GM12865 (cell line): ENCODE results near the gene SIM2.

Experiments used
- DNase-seq: peaks from one replicate; pipeline ENCODE4 v3.0.0; 2010; ENCODE audit warnings: low read depth
- H3K4me3 ChIP-seq: 2 replicates; pipeline ENCODE4 v1.5.1; 2011; ENCODE audit warnings: mild to moderate bottlenecking, low read depth, low read length, control low read depth
- CTCF ChIP-seq: IDR thresholded peaks from 2 replicates; pipeline ENCODE4 v1.5.1; 2011; ENCODE audit warnings: low read length, control low read depth, low read depth, inconsistent platforms; ENCODE audit not compliant: insufficient read depth; ENCODE audit errors: missing control alignments

Gene SIM2

GRCh38 chr21:36773995-36774394 lies 75.1 kb downstream of the SIM2 start:
- no peak overlapping the region for H3K4me3 ChIP-seq
- TF ChIP-seq CTCF, result no peak
- no peak for DNase-seq

- no peak for DNase-seq
- TF ChIP-seq CTCF, result no peak
- no peak overlapping the region for H3K4me3 ChIP-seq
Observed at GRCh38 chr21:36776981-36777617, 78.2 kb downstream of the SIM2 start.

- TF ChIP-seq CTCF, result no peak
- DNase-seq, result no peak
- no peak overlapping the region for H3K4me3 ChIP-seq
Observed at GRCh38 chr21:36780861-36781260, 81.9 kb downstream of the SIM2 start.

- no peak for TF ChIP-seq CTCF
- no peak for DNase-seq
- H3K4me3 ChIP-seq, result no peak overlapping the region
Observed at GRCh38 chr21:36783612-36784374, 84.9 kb downstream of the SIM2 start.

- no peak overlapping the region for H3K4me3 ChIP-seq
Observed at GRCh38 chr21:36784947-36785346, 86.0 kb downstream of the SIM2 start.

GRCh38 chr21:36785615-36786014 lies 86.7 kb downstream of the SIM2 start:
- DNase-seq, result no peak
- TF ChIP-seq CTCF, result no peak
- H3K4me3 ChIP-seq, result no peak overlapping the region

More at GRCh38 chr21:36784947-36785346, 86.0 kb downstream of the SIM2 start:
- DNase-seq, result no peak
- no peak for TF ChIP-seq CTCF
